ENCODE data around the gene SP6.

DNA sequence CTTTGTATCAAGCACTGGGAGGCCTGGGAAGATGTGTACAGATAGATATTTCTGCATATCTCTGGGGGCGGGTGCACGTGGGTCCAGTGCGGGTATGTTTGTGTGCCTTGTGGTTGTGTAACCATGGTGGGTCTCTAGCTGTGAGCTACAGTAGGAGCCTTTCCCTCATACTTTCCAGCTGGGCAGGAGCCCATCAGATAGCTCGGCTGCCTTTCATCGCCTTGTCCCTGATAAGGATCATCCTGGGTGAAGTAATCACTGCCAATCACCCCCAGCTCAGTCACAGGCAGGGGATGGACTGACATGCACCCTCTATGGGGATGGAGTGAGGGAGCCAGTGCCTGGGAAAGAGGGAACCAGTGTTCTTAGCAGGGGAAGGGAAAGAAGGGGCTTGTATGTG is 6.7 kb downstream of the SP6 start:
- TF ChIP-seq, protein P1, sequence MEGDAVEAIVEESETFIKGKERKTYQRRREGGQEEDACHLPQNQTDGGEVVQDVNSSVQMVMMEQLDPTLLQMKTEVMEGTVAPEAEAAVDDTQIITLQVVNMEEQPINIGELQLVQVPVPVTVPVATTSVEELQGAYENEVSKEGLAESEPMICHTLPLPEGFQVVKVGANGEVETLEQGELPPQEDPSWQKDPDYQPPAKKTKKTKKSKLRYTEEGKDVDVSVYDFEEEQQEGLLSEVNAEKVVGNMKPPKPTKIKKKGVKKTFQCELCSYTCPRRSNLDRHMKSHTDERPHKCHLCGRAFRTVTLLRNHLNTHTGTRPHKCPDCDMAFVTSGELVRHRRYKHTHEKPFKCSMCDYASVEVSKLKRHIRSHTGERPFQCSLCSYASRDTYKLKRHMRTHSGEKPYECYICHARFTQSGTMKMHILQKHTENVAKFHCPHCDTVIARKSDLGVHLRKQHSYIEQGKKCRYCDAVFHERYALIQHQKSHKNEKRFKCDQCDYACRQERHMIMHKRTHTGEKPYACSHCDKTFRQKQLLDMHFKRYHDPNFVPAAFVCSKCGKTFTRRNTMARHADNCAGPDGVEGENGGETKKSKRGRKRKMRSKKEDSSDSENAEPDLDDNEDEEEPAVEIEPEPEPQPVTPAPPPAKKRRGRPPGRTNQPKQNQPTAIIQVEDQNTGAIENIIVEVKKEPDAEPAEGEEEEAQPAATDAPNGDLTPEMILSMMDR (IDR thresholded peaks at IDR 0.05; ENCODE audit: low read depth, low read length, missing input control): no peak
- TF ChIP-seq EGR1 (IDR thresholded peaks at IDR 0.05; ENCODE audit: low read depth in 2 of 2): no peak
- TF ChIP-seq, protein P2, sequence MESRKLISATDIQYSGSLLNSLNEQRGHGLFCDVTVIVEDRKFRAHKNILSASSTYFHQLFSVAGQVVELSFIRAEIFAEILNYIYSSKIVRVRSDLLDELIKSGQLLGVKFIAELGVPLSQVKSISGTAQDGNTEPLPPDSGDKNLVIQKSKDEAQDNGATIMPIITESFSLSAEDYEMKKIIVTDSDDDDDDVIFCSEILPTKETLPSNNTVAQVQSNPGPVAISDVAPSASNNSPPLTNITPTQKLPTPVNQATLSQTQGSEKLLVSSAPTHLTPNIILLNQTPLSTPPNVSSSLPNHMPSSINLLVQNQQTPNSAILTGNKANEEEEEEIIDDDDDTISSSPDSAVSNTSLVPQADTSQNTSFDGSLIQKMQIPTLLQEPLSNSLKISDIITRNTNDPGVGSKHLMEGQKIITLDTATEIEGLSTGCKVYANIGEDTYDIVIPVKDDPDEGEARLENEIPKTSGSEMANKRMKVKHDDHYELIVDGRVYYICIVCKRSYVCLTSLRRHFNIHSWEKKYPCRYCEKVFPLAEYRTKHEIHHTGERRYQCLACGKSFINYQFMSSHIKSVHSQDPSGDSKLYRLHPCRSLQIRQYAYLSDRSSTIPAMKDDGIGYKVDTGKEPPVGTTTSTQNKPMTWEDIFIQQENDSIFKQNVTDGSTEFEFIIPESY (IDR thresholded peaks at IDR 0.05): no peak
- no peak for TF ChIP-seq RAD21 (IDR thresholded peaks at IDR 0.05)
- no peak for TF ChIP-seq SP1 (IDR thresholded peaks at IDR 0.05)
- TF ChIP-seq JUND (IDR thresholded peaks at IDR 0.05): no peak
- TF ChIP-seq RXRA (IDR thresholded peaks at IDR 0.05): no peak
- TF ChIP-seq GABPA (IDR thresholded peaks at IDR 0.05 in 1 of 2, conservative IDR thresholded peaks at IDR 0.05 in 1 of 2): no peak
- TF ChIP-seq, protein P3, sequence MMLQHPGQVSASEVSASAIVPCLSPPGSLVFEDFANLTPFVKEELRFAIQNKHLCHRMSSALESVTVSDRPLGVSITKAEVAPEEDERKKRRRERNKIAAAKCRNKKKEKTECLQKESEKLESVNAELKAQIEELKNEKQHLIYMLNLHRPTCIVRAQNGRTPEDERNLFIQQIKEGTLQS (IDR thresholded peaks at IDR 0.05): no peak

All from liver (tissue), 3 donors.